Measurements from ENCODE around the gene PRKAG2.

DNA sequence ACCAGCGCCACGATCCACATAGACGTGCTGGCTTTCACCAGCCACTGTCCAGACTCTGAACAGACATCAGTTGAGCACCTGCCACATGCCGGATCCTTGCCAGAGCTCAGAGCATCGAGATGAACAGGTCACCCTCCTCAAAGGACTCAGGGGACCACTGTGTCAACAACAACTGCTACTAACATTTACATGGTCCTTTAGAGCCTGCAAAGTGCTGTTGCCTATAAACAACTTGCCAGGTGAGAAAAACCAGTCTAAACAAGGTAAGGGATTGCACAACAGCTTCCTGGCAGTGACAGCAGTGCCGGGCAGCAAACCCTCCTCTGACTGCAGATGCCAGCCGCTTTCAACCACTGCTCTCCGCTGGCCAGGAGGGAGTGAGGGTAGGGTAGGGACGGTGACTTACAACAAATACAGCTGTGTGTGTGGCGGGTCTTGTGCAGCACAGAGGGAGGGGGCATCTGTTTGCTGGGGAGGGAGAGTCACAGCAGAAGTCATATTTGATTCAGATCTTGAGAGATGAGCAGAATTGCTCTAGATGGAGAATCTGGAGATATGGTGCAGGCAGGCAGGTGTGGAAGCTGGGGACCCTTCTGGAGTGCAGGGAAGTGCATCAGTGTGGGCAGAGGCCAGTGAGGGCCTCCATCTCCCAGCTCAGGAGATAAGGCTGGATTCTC, 324.4 kb downstream of the PRKAG2 start:
- TF ChIP-seq, protein P1, sequence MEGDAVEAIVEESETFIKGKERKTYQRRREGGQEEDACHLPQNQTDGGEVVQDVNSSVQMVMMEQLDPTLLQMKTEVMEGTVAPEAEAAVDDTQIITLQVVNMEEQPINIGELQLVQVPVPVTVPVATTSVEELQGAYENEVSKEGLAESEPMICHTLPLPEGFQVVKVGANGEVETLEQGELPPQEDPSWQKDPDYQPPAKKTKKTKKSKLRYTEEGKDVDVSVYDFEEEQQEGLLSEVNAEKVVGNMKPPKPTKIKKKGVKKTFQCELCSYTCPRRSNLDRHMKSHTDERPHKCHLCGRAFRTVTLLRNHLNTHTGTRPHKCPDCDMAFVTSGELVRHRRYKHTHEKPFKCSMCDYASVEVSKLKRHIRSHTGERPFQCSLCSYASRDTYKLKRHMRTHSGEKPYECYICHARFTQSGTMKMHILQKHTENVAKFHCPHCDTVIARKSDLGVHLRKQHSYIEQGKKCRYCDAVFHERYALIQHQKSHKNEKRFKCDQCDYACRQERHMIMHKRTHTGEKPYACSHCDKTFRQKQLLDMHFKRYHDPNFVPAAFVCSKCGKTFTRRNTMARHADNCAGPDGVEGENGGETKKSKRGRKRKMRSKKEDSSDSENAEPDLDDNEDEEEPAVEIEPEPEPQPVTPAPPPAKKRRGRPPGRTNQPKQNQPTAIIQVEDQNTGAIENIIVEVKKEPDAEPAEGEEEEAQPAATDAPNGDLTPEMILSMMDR (conservative IDR thresholded peaks at IDR 0.05; ENCODE audit: low read depth in 2 of 2): no peak
- TF ChIP-seq EZH2phosphoT487 (IDR thresholded peaks at IDR 0.05; ENCODE audit: unreplicated experiment) (no peak), POLR2AphosphoS5 (IDR thresholded peaks at IDR 0.05; ENCODE audit: low read depth) (no peak), EZH2 (IDR thresholded peaks at IDR 0.05; ENCODE audit: low read depth, unreplicated experiment) (no peak), JUNB (IDR thresholded peaks at IDR 0.05; ENCODE audit: unreplicated experiment) (no peak), ZNF114 (CRISPR knock-in tag; IDR thresholded peaks at IDR 0.05) (no peak)
